ENCODE measurements around the gene PRKAG1. TPM values are rescaled to one million over a fixed set of nuclear protein-coding genes. Genes with fewer than 3 reads are reported as not detected.

PRKAG1 gene
- total RNA-seq, 1 donor from 2014 or later, result 78.1 TPM

DNA sequence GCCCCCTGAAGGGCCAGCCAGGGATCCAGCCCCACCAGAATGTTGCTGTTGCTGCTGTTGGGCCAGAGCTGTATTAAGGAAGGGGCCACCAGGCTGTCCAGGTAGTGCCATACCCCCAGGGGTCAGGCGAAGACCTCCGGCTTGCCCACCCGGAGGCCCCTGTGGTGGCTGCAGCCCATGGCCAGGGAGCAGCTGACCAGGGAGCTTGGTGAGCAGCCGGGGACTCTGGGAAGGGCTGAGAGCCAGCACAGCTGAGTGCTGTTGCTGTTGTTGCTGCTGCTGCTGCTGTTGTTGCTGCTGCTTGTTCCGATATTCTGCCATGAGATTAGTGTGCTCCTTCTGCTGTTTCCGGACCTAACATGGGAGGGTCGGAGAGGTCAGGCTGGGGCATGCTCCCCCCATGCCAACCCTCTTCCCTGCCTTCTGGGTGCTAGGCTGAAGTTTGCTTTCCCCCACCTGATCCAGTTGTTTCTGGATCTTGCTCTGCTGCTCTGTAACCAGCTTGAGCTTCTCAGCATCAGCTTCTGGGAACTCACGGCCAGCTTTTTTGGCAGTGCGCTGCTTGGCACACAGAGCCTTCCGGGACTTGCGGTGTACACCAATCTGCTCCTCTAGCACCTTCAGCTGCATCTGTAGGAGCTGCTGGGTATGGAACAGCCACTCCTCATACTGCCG, 15.2 kb upstream of the PRKAG1 start:
- intact Hi-C loops (cut with micrococcal nuclease), result no loop called here
- DNase-seq (no peak), ATAC-seq (peak; percentile 20)

DNA sequence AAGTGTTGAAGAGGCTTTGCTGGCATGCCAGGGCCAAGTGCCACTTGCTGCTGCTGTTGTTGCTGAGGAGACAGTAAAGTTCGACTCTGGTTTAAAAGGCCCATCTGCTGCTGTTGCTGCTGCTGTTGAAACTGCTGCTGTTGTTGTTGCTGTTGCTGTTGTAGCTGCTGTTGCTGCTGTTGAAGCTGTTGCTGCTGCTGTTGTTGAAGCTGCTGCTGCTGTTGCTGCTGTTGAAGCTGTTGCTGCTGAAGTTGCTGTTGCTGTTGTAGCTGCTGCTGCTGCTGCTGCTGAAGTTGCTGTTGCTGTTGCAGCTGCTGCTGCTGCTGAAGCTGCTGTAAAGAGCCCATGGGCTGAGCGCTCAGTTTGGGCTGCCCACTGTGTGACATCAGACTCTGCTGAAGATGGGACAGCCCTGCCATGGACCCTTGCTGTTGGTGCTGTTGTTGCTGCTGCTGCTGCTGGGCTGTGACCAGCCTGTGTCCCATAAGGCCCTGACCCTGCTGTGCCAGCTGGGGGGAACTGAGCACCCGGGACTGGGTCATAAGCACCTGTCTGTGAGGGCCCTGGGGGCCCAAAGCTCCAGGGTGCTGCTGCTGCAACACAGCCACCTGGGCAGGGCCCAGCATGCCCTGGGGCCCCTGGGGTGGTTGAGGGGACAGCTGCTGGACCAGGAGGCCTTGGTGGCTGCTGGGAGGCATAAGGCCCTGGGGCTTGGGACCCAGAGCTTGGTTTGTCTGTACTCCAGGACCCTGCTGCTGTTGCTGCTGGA, 14.3 kb upstream of the PRKAG1 start:
- DNase-seq (no peak), ATAC-seq (no peak)
- intact Hi-C loops (cut with micrococcal nuclease), result no loop called here

DNA sequence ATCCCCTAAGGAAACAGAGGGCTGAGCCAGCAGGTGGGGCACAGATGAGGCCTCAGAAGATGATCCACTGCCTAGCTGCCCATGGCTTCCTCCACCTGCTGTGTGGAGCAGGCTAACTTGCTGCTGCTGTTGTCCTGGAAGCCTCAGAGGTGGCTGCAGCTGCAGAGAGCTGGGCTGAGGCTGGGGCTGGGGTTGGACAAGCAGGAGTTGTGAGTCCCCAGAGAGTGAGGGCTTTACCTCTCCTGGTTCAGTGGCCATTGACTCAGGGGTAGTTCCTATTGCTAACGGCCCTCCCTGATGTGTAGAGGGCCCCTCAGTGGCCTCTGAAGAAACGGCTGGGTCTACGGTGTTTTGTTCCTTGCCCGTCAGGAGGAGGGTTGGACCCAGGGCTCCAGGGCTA, 13.7 kb upstream of the PRKAG1 start:
- intact Hi-C loops (cut with micrococcal nuclease), result no loop called here
- ATAC-seq, result no peak
- DNase-seq, result no peak

DNA sequence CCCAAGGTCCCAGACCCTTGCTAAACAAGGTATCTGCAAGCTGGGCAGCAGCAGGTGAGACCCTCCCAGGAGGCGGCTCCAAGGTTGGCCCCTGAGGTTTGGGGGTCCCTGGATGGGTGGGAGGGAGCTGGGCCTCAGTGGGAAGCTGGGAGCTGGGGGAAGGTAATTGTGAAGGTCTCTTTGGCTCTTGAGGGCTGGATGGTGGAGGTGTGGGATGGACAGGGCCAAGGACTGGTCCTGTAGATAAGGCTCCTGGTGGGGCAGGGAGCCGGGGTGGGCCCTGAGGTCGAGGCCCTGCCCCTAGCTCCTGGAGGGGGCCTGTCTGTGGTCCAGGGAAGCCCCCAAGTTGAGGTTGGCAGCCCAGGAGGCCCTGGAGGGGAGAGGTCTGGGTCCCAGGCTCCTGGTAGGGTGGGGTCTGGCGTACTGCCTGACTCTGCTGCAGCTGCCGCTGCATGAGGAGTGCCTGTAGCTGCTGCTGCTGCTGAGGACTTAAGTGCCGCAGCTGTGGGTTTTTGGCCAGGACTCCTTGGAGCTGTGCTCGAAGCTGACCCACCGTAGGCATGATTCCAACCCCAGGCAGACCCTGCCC, 13.1 kb upstream of the PRKAG1 start:
- ATAC-seq (no peak), DNase-seq (peak; percentile 36)
- intact Hi-C loops (cut with micrococcal nuclease), result no loop called here

DNA sequence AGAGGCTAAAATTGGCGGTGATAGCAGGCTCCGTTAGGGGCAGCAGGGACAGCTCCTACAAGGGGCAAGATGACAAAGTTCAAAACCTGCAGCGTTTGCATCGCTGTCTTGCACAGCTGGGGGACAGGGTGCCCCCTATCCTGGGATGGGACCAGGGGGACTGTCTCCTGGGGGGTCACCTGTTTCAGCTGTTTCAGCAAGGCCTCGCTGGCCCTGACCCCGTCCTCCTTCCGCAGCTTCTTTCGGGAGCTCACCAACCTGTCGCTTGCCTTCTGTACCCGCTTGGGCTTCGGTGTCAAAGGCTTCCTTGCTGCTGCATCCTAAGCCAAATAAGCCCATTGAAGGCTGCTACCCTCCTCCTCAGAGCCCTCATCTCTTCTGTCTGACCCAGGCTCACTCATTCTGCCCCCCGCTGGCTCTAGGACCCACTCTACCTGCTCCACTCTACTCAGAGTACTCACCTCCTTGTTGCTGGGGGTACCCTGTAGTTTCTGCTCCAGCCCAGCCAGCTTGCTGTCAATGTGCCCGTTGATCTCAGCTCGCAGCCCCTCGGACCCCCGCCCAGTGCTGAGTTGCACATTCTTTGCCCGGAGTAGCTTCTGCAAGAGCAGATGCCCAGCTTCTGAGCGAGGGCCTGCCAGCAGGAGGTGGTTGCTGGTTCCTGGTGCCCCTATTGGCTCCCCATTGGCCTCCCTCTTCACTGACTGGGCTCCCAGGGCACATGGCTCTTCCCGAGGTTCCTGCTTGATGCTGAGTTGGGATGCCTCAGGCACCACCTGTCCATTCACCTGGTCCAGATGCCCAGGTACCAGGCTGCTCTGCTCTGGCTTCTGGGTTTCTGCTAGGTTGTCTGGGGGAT, 12.4 kb upstream of the PRKAG1 start:
- intact Hi-C loops (cut with micrococcal nuclease), result no loop called here

DNA sequence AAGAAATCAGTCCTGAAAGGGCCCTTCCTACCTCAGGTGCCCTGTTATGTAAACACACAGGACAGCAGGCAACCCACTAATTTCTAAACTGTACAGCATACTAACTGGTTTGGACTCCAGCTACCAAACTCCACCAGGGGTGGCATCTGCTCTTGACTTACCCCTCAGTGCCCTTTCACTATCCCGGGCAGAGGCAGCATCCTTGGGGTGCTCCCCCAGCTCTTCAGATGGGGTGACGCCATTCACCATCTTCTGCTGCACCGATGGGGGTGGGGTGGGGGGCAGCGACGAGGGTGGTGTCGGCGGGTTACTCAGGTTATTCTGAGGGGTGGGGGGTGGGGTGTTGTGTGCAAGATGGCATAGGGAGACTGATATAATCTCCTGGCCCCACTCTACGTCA, 11.5 kb upstream of the PRKAG1 start:
- ATAC-seq, result no peak
- no peak for DNase-seq
- intact Hi-C loops (cut with micrococcal nuclease), result no loop called here

More for the DNA sequence above, 12.4 kb upstream of the PRKAG1 start:
- ATAC-seq, result no peak
- no peak for DNase-seq

DNA sequence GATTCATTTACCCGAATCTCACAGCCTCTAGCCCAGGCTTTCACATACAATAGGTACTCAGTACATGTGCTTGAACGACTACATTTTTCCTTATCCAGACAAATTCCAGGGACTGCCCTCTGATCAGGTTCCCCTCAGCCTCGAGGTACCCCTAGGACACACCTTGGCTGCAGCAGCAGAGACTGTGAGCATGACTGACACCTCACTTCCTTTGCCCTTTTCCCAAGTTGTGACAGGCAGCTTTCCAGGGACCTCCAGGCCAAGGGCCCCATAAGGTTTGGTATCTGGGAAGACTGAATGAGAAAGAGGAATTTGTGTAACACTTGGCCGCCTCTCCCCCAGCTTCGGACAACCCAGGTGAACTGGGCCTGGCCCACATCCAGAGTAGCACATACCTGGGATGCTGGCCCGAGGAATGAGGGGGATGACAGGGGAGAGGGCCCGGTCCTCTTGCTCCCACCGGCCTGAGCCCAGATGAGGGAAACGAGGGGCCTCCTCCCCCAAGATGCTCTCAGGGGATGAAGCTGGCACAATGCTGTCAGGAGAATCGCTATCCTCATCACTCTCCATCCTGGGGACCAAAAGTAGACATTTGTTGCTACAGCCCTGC, 10.2 kb upstream of the PRKAG1 start:
- no peak for DNase-seq
- no peak for ATAC-seq
- intact Hi-C loops (cut with micrococcal nuclease), result no loop called here

DNA sequence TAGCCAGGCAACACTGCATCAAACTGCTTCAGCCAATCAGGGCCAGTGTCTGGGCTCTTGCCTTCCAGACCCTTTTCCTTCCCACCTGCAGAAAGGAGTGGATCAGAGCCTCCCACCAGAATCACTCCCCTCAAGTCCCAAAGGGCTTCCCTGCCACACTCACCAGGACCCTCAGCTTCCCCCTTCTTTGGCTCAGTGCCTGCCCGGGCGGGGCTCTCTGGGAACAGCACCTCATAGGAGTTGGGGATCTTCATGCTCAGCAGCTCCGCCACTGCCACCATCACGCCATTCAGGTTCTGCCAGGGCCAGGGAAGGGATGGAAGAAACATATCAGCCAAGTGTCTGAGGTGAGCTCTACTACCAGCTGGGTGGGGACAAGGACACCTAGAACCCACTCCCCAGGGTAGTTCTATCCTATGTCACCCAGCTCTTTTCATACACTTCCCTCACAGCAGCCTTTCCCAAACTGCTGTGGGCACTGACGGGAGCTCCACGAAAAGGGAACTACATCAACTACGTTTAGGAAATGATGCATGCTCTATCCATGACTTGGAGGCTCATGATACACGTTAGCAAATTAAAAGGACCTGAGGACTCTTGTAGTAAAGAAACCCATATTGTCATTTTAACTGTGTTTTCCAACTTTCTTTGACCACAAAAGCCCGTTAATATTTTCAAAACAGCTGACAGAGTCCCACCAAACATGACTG, 9.4 kb upstream of the PRKAG1 start:
- intact Hi-C loops (cut with micrococcal nuclease), result no loop called here
- ATAC-seq, result no peak
- no peak for DNase-seq

DNA sequence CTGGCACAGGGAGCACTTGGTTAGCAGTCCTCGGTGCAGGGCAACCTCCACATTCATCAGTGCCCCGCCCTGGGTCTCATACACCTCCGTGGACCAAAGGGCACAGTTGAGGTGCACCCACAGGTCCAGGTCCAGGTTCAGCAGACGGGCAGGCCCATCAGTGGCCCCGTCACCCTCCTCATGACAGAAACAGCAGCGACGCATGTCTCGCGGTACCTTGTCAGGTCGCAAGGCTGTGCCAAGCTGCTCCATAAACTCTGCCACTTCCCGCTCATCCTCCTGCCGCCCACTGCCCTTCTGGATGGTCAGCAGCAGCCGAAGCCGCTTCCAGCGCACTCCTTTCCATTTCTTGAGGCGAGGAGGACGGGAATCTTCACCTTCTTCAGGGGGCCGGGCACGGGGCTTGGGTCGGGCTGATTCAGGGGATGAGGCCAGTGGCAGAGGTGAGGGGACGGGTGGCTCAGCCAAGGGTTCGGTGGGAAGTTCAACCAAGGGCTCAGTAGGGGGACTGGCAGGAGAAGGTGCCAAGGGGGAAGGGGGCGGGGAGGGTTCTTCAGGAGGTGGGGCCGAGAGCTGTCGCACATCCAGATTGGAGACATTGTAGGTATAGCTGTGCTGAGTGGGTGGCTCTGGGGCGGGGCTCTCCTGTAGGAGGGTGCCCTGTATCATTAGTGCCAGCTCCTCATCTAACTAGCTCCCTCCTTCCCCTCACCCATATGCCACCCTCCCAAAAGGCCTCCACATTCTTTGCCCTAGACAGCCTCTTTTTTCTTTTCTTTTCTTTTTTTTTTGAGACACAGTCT, 8.3 kb upstream of the PRKAG1 start:
- intact Hi-C loops (cut with micrococcal nuclease), result no loop called here
- DNase-seq (no peak), ATAC-seq (no peak)

DNA sequence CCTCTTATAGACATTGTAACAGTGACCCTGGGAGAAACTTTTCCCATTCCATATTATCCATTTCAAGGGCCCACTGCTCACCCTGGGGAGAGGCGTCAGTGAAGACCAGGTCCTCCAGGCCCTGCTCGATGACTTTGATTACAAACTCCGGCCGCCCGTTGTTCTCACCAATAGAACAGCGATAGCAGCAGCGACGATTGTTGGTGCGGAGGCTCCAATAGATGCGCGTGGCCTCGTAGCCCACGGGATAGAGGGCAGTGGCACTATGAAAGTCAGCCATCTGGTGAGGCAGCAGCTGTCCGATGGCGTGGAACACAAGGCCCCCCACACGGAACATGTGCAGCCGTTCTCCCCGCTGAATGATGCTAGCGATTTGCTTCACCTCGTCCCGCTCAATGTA, 7.5 kb upstream of the PRKAG1 start:
- no peak for ATAC-seq
- DNase-seq, result no peak
- intact Hi-C loops (cut with micrococcal nuclease), result no loop called here

DNA sequence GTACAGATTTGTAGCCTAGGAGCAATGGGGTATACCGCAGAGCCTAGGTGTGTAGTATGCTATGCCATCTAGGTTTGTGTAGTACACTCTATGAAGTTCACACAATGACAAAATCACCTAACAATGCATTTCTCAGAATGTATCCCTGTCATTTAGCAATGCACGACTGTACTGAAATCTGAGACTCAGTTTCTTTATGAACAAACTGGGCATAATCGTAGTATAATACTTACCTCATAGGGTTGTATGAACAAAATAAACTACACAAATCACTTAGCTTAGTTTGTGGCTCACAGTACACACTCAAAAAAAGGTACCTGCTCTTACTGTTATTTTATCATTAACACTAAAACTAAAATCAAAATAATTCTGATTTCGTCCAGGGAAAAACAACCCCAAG, 6.9 kb upstream of the PRKAG1 start:
- intact Hi-C loops (cut with micrococcal nuclease), result no loop called here
- ATAC-seq (no peak), DNase-seq (no peak)

DNA sequence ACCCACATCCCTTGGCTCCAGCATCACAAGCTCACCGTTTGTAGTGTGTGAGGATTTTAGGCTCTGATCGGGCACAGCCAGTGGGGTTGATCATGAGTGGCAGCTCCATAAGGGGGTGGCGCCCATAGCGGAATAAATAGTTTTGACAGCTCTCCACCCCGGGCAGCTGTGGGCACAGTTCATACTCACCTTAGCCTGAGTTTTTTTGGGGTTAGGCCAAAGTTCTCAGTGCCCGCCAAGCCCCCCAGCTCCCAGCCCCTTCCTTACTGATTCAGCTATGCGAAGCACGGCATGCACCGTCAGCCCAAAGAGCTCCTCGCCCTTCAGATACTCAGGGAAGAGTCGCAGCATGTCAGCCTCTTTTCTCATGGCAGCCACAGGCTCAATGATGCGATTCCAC, 6.0 kb upstream of the PRKAG1 start:
- no peak for ATAC-seq
- intact Hi-C loops (cut with micrococcal nuclease), result no loop called here

DNA sequence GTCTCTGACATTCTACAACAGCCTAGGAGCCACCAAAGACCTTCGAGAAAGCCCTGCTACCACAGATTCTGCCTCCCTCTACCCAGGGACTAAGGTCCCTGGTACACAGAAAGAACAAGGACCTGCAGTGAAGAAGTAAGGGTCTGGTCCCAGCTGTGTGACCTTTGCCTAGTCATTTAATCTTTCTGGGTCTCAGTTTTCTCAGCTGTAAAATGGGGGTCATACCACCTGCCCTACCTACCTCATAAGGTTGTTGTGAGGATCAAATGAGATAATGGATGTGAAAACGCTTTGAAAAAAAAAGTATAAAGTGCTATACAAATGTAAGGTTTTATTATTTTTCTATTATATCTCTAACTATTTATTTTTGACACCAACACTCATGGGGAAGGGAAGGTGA, 5.2 kb upstream of the PRKAG1 start:
- intact Hi-C loops (cut with micrococcal nuclease), result no loop called here
- DNase-seq, result no peak
- ATAC-seq, result no peak

More for the DNA sequence above, 6.0 kb upstream of the PRKAG1 start:
- DNase-seq, result no peak

DNA sequence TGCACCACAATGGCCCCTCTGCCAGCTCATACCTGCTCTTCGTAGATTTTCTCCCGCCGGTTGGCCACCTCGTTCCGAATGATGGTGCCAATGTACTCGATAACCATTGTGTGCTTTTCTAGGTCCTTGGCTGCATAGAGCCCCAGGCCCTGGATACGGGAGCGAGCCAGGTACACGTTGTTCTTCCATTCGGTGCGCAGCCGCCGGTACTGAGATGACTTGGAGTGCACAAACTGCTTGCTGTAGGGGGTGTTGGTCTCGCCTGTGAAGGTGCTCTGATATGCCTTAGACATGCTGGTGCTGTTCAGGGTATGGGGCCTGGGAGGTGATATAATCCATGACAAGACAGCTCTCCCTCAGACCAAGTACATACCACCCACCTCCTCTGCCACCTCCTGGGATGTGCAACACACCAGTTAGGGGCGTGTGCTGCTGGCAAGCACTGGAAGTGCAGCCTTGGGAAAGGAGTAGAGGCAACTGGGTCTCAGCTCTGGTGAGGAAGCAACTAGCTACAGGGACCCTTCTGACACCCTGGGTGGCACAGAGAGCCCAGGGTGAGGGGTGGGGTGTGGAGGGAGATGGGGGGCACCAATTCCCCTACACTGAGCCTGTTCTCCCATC, 4.1 kb upstream of the PRKAG1 start:
- intact Hi-C loops (cut with micrococcal nuclease), result no loop called here
- no peak for DNase-seq
- ATAC-seq, result no peak

DNA sequence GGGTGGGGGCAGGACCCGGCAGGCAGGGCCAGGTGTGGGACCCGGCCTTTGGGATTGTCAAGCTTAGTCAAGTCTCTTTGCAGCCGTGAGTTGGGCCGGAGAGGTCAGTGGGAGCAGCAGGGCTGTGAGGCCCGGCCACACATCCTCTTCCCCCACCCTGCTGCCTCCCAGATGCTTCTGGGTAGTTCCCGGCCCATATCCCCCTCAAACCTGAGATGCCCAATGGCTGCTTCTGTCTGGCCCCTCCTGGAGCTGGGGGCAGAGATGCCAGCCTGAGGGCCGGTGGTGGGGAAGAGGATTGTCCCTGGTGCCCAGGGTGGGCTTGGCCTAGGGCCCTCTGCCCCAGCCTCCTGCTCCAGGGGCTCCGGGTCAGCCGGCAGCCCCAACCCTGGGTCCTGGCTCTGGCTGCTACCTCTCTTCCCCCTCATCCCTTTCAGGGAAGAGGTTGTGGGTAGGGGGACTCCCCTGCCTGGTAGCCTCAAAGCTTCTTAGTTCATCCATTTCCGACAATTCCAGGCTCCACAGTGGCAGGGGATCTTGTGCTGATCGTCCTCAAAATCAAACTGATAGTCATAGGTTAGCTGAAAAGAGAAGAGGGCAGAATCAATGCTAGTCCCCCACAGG, 2.8 kb upstream of the PRKAG1 start:
- DNase-seq, result no peak
- no peak for ATAC-seq
- intact Hi-C loops (cut with micrococcal nuclease), result no loop called here

DNA sequence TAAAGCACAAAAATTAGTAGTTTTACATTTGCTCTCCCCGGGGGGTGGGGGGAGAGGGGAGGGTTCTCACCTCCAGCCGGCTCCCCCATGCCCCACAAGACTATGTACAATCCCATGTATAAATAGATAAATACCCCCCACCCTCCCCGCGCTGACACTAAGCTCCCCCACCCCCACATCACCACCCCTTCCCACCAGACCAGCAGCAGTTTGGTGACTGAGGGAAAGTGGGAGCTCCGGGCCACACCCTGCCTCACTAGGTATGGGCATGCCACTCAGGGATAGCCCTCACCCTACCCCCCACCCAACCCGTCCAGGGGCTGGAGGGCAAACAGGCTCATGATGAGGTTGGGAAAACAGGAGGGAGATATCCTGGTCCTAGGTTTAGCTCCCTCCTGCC, 1.9 kb upstream of the PRKAG1 start:
- ATAC-seq (no peak), DNase-seq (no peak)
- intact Hi-C loops (cut with micrococcal nuclease), result no loop called here
